Non-pigmented ciliary epithelial cell (primary cell): ENCODE results near the gene FARP1.
A peak's percentile ranks its signal among the peaks of the same experiment; 100 is the strongest.

Source experiments
- DNase-seq: peaks from one replicate; pipeline ENCODE4 v3.0.0-alpha.2; 2010; ENCODE audit warnings: low read depth

FARP1 gene

GRCh38 chr13:98429531-98429930, 286.6 kb downstream of the FARP1 start:
- DNase-seq: no peak

- peak; percentile 32 for DNase-seq
Observed at GRCh38 chr13:98429977-98430736, 287.3 kb downstream of the FARP1 start.

- no peak for DNase-seq
Observed at GRCh38 chr13:98432638-98433037, 289.7 kb downstream of the FARP1 start.

GRCh38 chr13:98433654-98434053, 290.8 kb downstream of the FARP1 start:
- no peak for DNase-seq

- no peak for DNase-seq
Observed at GRCh38 chr13:98434060-98434459, 291.2 kb downstream of the FARP1 start.

- DNase-seq: no peak
Observed at GRCh38 chr13:98435376-98435775, 292.5 kb downstream of the FARP1 start.

- DNase-seq: no peak
Observed at GRCh38 chr13:98436233-98436910, 293.5 kb downstream of the FARP1 start.

GRCh38 chr13:98438246-98439125, 295.6 kb downstream of the FARP1 start:
- DNase-seq: no peak

GRCh38 chr13:98439126-98439828, 296.4 kb downstream of the FARP1 start:
- no peak for DNase-seq

- DNase-seq: no peak
Observed at GRCh38 chr13:98439896-98440295, 297.0 kb downstream of the FARP1 start.

GRCh38 chr13:98440390-98441055, 297.6 kb downstream of the FARP1 start:
- no peak for DNase-seq

- DNase-seq: no peak
Observed at GRCh38 chr13:98441056-98441676, 298.3 kb downstream of the FARP1 start.

GRCh38 chr13:98442391-98443230, 299.7 kb downstream of the FARP1 start:
- no peak for DNase-seq

- DNase-seq: no peak
Observed at GRCh38 chr13:98443329-98443728, 300.4 kb downstream of the FARP1 start.

GRCh38 chr13:98443800-98444325, 301.0 kb downstream of the FARP1 start:
- DNase-seq: no peak

GRCh38 chr13:98444381-98444780, 301.5 kb downstream of the FARP1 start:
- no peak for DNase-seq

GRCh38 chr13:98445340-98446233, 302.7 kb downstream of the FARP1 start:
- no peak for DNase-seq

- DNase-seq: no peak
Observed at GRCh38 chr13:98446234-98446621, 303.3 kb downstream of the FARP1 start.

- DNase-seq: no peak
Observed at GRCh38 chr13:98447130-98447529, 304.2 kb downstream of the FARP1 start.
